Heart left ventricle (tissue), 13 donors: Measurements from ENCODE around the gene MEI1.

Source experiments
- POLR2A ChIP-seq, 2 donors: fragments of 450-650 bp; IDR thresholded peaks; one replicate each; pipeline ENCODE4 v1.6.1; 2017; ENCODE audit warnings: antibody characterized with exemption in 2 of 2, mild to moderate bottlenecking in 2 of 2, moderate library complexity in 2 of 2
- TF ChIP-seq, protein P1 (sequence below), 12 donors: fragments of 200-600 bp; sonication (generic) in 4 of 12; IDR thresholded peaks; one replicate each; pipeline versions ENCODE4 v1.5.0 to v1.8.0; 2018 to 2022; ENCODE audit warnings: antibody characterized with exemption in 12 of 12, mild to moderate bottlenecking in 5 of 12
- donor health status: ischemic (EF 13 %, LVEDD 7.1; RV severe dilation, severe dysfunction).
- donor health status: DM: no; HTN: yes; CAD: no.
- donor health status: DM: no; HTN: no; CAD: no.
- donor health status: ischemic (EF 25% LVEDD 6.9; RV normal size, moderate dysfunction).
- donor health status: ischemic (EF 25% LVEDD 5.7; RV mildly dilated, moderate dysfunction).
- donor health status: ischemic (EF 35%, LVEDD 5.7; RV mildly dilated, moderate dysfunction).
- donor health status: nonischemic (EF 11% LVEDD 7.7; RV severe dilation, severe dysfunction).
- donor health status: DM: yes; HTN: yes; CAD: no.
- donor health status: PGD.
- donor health status: ischemic (EF 29% LVEDD 5.4; RV normal size, mild dysfunction).
- donor health status: nonischemic (EF 23%, LVEDD 6.1; RV moderate dilation, normal function).

- TF ChIP-seq, protein P1, sequence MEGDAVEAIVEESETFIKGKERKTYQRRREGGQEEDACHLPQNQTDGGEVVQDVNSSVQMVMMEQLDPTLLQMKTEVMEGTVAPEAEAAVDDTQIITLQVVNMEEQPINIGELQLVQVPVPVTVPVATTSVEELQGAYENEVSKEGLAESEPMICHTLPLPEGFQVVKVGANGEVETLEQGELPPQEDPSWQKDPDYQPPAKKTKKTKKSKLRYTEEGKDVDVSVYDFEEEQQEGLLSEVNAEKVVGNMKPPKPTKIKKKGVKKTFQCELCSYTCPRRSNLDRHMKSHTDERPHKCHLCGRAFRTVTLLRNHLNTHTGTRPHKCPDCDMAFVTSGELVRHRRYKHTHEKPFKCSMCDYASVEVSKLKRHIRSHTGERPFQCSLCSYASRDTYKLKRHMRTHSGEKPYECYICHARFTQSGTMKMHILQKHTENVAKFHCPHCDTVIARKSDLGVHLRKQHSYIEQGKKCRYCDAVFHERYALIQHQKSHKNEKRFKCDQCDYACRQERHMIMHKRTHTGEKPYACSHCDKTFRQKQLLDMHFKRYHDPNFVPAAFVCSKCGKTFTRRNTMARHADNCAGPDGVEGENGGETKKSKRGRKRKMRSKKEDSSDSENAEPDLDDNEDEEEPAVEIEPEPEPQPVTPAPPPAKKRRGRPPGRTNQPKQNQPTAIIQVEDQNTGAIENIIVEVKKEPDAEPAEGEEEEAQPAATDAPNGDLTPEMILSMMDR (IDR thresholded peaks at IDR 0.05): no peak
- TF ChIP-seq POLR2A (IDR thresholded peaks at IDR 0.05): no peak
These were observed 48.5 kb upstream of the MEI1 start for GRCh38 chr22:41650821-41651220.
